Transverse colon (tissue), 4 donors: ENCODE results near the gene PCBP2. TPM values are rescaled to one million over a fixed set of nuclear protein-coding genes. Genes with fewer than 3 reads are reported as not detected.
"Not testable (repeated sequence)": the region's sequence is repeated elsewhere in the genome, so short reads cannot be mapped to it uniquely, and the experiment has no call there.

Experiments used
- DNase-seq: peaks from one replicate; pipeline ENCODE4 v3.0.0-alpha.2; 2019
- H3K27ac ChIP-seq, 4 donors: fragments of 200-600 bp; sonication (generic); 2 replicates each; pipeline ENCODE4 v1.5.1; 2016 to 2018; ENCODE audit warnings: inconsistent platforms in 4 of 4
- H3K27me3 ChIP-seq: fragments of 200-600 bp; sonication (generic); 2 replicates; pipeline ENCODE4 v1.5.1; 2017; ENCODE audit warnings: inconsistent platforms
- H3K36me3 ChIP-seq, 4 donors: fragments of 200-600 bp; sonication (generic); 2 replicates each; pipeline ENCODE4 v1.5.1; 2017 to 2019; ENCODE audit warnings: inconsistent platforms in 4 of 4
- H3K4me1 ChIP-seq, 4 donors: fragments of 200-600 bp; sonication (generic); 2 replicates each; pipeline ENCODE4 v1.5.1; 2017 to 2020; ENCODE audit warnings: inconsistent platforms in 4 of 4
- H3K4me3 ChIP-seq, 4 donors: fragments of 200-600 bp; sonication (generic); 1 replicate in 1 of 4; 2 replicates in 3 of 4; pipeline versions ENCODE4 v1.5.1 to v1.6.1; 2017 to 2019; ENCODE audit warnings: inconsistent platforms in 4 of 4
- H3K9me3 ChIP-seq, 2 donors: fragments of 200-600 bp; sonication (generic); 2 replicates each; pipeline ENCODE4 v1.5.1; 2017 to 2019; ENCODE audit warnings: inconsistent platforms in 2 of 2
- CTCF ChIP-seq, 5 experiments: fragments of 200-600 bp in 3 of 5; fragments of 450-650 bp in 2 of 5; sonication (generic) in 3 of 5; IDR thresholded peaks; 1 replicate in 2 of 5; 2 replicates in 3 of 5; pipeline ENCODE4 v1.5.1; 2016 to 2017; ENCODE audit warnings: antibody characterized with exemption in 5 of 5, inconsistent platforms in 3 of 5, mild to moderate bottlenecking in 2 of 5, moderate library complexity in 1 of 5
- EP300 ChIP-seq: sonication (generic); formaldehyde crosslinking; IDR thresholded peaks from one replicate; pipeline ENCODE4 v1.6.1; 2017; ENCODE audit warnings: antibody characterized with exemption, low read depth
- POLR2A ChIP-seq: fragments of 450-650 bp; IDR thresholded peaks from one replicate; pipeline ENCODE4 v1.6.1; 2016; ENCODE audit warnings: antibody characterized with exemption, mild to moderate bottlenecking, moderate library complexity
- POLR2AphosphoS5 ChIP-seq, 3 donors: sonication (generic); formaldehyde crosslinking; IDR thresholded peaks; one replicate each; pipeline ENCODE4 v1.6.1; 2016; ENCODE audit warnings: antibody characterized with exemption in 3 of 3
- WGBS, 2 donors: methylation state at CpG; one replicate each; pipeline ENCODE4 v1.1.5; 2018; ENCODE audit warnings: low coverage in 1 of 2; 5-methylcytosine and 5-hydroxymethylcytosine counted together
- in situ Hi-C, 4 donors: fragments of 200-750 bp; cut with MboI; loops; one replicate each; pipeline versions ENCODE4 v1.15.0 to v1.15.1; 2017; ENCODE audit warnings: low sequenced_read_pairs in 3 of 4, low pct_ligation_motif_present in 1 of 4, low pct_unique_long_range_greater_than_20kb in 1 of 4
- intact Hi-C: fragments of 100-400 bp; cut with DNase I; formaldehyde crosslinking; loops from one replicate; pipeline ENCODE4 v1.15.1; 2023; ENCODE audit warnings: low total_unique reads
- total RNA-seq, 4 donors: library from RNA; depleted of rRNA; stranded (reverse); fragments of >200 nt; gene quantifications; one replicate each; pipeline ENCODE4 v1.1.0, GENCODE V29; 2016

PCBP2 gene
- 100 to 1,000 TPM; 340 to 492 (median 432) TPM for total RNA-seq

- no peaks in the 10 kb centered on the region for H3K9me3 ChIP-seq
- H3K36me3 ChIP-seq, result peaks cover 0 to 41% (median 13%) of the 10 kb centered on the region in 4 donors
- H3K27me3 ChIP-seq, result no peaks in the 10 kb centered on the region
- WGBS, 2 donors, result 0 to 1% methylated on average over 3 to 16 of the region's 32 CpGs
- H3K27ac ChIP-seq, result peak within 1 kb of the TSS; percentile 91 to 97 (median 94)
- in situ Hi-C loops (no loop called here), intact Hi-C loops (loop anchor here (2.0 kb wide), 1 partner anchor 49 kb away; the partner anchor contains the start of gene TARBP2)
- H3K4me1 ChIP-seq, result peaks cover 9 to 21% (median 18%) of the 10 kb centered on the region in 4 donors
- DNase-seq, result peak; percentile 98
- TF ChIP-seq EP300 (peak; percentile 55), POLR2A (peak; percentile 77), POLR2AphosphoS5 (IDR thresholded peaks at IDR 0.05) (peak; percentile 92 to 97 (median 94)), CTCF (IDR thresholded peaks at IDR 0.05) (peak; percentile 69 to 99 (median 81))
- peak within 1 kb of the TSS; percentile 56 to 88 (median 68) for H3K4me3 ChIP-seq
These were observed at the start of gene PCBP2 for GRCh38 chr12:53451661-53452158. Gene PCBP2 (plus strand): TSS chr12:53452102. CDS start chr12:53454801, 2,699 bp downstream.

- Histone ChIP-seq H3K36me3 (peaks cover 0 to 22% (median 8%) of the 10 kb centered on the region in 4 donors), H3K4me1 (peaks cover 0 to 16% (median 5%) of the 10 kb centered on the region in 4 donors)
- 98 to 100% methylated on average over 3 to 16 of the region's 16 CpGs for WGBS, 2 donors
- H3K27me3 ChIP-seq, H3K4me3 ChIP-seq, DNase-seq, intact Hi-C loops, H3K27ac ChIP-seq, in situ Hi-C loops, H3K9me3 ChIP-seq: not testable (repeated sequence)
These were observed 49.6 kb upstream of the PCBP2 start for GRCh38 chr12:53402351-53402750.

GRCh38 chr12:53402871-53403270 lies 49.0 kb upstream of the PCBP2 start:
- Histone ChIP-seq H3K27me3 (no peaks in the 10 kb centered on the region), H3K4me1 (peaks cover 0 to 15% (median 5%) of the 10 kb centered on the region in 4 donors), H3K4me3 (no peak overlapping the region), H3K9me3 (no peaks in the 10 kb centered on the region), H3K27ac (no peak overlapping the region), H3K36me3 (peaks cover 0 to 28% (median 11%) of the 10 kb centered on the region in 4 donors)
- no peak for TF ChIP-seq POLR2A
- 79 to 83% methylated on average over 6 to 7 of the region's 7 CpGs for WGBS, 2 donors
- in situ Hi-C loops (no loop called here), intact Hi-C loops (no loop called here)
- no peak for DNase-seq

- no peaks in the 10 kb centered on the region for H3K27me3 ChIP-seq
- H3K9me3 ChIP-seq, result no peaks in the 10 kb centered on the region
- peaks cover 0 to 70% (median 33%) of the 10 kb centered on the region in 4 donors for H3K36me3 ChIP-seq
- 94 to 95% methylated on average over 3 to 5 of the region's 5 CpGs for WGBS, 2 donors
- in situ Hi-C loops, result loop anchor here in 1 of 4 donors (5.0 kb wide), 1 partner anchor 69 kb away; no protein-coding TSS in a partner anchor
- H3K4me3 ChIP-seq, result no peak overlapping the region
- no peak for TF ChIP-seq POLR2A
- TF ChIP-seq EP300, result no peak
- no peak for TF ChIP-seq CTCF (IDR thresholded peaks at IDR 0.05)
- no peak for TF ChIP-seq POLR2AphosphoS5 (IDR thresholded peaks at IDR 0.05)
- no peak overlapping the region for H3K27ac ChIP-seq
- no peak for DNase-seq
- peaks cover 2 to 37% (median 10%) of the 10 kb centered on the region in 4 donors for H3K4me1 ChIP-seq
- intact Hi-C loops, result no loop called here
These were observed 41.0 kb upstream of the PCBP2 start for GRCh38 chr12:53410951-53411350.

- peak overlapping the region in 3 of 4 donors; percentile 19 to 72 (median 37) for H3K27ac ChIP-seq
- intact Hi-C loops (loop anchor here (2.0 kb wide), 1 partner anchor 23 kb away; no protein-coding TSS in a partner anchor), in situ Hi-C loops (loop anchor here in 1 of 4 donors (5.0 kb wide), 1 partner anchor 71 kb away; no protein-coding TSS in a partner anchor)
- DNase-seq, result no peak
- peaks cover 3 to 47% (median 10%) of the 10 kb centered on the region in 4 donors for H3K4me1 ChIP-seq
- peaks cover 0 to 46% (median 23%) of the 10 kb centered on the region in 4 donors for H3K36me3 ChIP-seq
- no peaks in the 10 kb centered on the region for H3K9me3 ChIP-seq
- WGBS, 2 donors, result 73 to 78% methylated on average over 3 of the region's 3 CpGs
- no peak for TF ChIP-seq POLR2A
- TF ChIP-seq CTCF (IDR thresholded peaks at IDR 0.05), result no peak
- no peak for TF ChIP-seq EP300
- no peak for TF ChIP-seq POLR2AphosphoS5 (IDR thresholded peaks at IDR 0.05)
- H3K27me3 ChIP-seq, result no peaks in the 10 kb centered on the region
- no peak overlapping the region for H3K4me3 ChIP-seq
These were observed 38.3 kb upstream of the PCBP2 start for GRCh38 chr12:53413485-53414204.
